Measurements from ENCODE around the gene ELOVL6.
"Not testable (repeated sequence)": the region's sequence is repeated elsewhere in the genome, so short reads cannot be mapped to it uniquely, and the experiment has no call there.

Gene ELOVL6

GRCh38 chr4:110198435-110199416, at the start of gene ELOVL6:
Gene ELOVL6 (minus strand): TSS chr4:110198615. CDS start chr4:110198335, 280 bp downstream.
- peak; percentile 80 for DNase-seq (ENCODE audit: low spot score)

GRCh38 chr4:110248100-110248499, 49.7 kb upstream of the ELOVL6 start:
- DNase-seq (ENCODE audit: low spot score), result peak; percentile 11

GRCh38 chr4:110247591-110247990, 49.2 kb upstream of the ELOVL6 start:
- no peak for DNase-seq (ENCODE audit: low spot score)

- DNase-seq (ENCODE audit: low spot score), result no peak
Observed at GRCh38 chr4:110245577-110245976, 47.2 kb upstream of the ELOVL6 start.

GRCh38 chr4:110236324-110236723, 37.9 kb upstream of the ELOVL6 start:
- no peak for DNase-seq (ENCODE audit: low spot score)

- DNase-seq (ENCODE audit: low spot score), result not testable (repeated sequence)
Observed at GRCh38 chr4:110233581-110233980, 35.2 kb upstream of the ELOVL6 start.

- no peak for DNase-seq (ENCODE audit: low spot score)
Observed at GRCh38 chr4:110231869-110232268, 33.5 kb upstream of the ELOVL6 start.

- no peak for DNase-seq (ENCODE audit: low spot score)
Observed at GRCh38 chr4:110229266-110229665, 30.9 kb upstream of the ELOVL6 start.

- DNase-seq (ENCODE audit: low spot score), result no peak
Observed at GRCh38 chr4:110224812-110225211, 26.4 kb upstream of the ELOVL6 start.

- no peak for DNase-seq (ENCODE audit: low spot score)
Observed at GRCh38 chr4:110224142-110224541, 25.7 kb upstream of the ELOVL6 start.

GRCh38 chr4:110218935-110219334, 20.5 kb upstream of the ELOVL6 start:
- not testable (repeated sequence) for DNase-seq (ENCODE audit: low spot score)

- DNase-seq (ENCODE audit: low spot score), result not testable (repeated sequence)
Observed at GRCh38 chr4:110217181-110217580, 18.8 kb upstream of the ELOVL6 start.

- no peak for DNase-seq (ENCODE audit: low spot score)
Observed at GRCh38 chr4:110216129-110216528, 17.7 kb upstream of the ELOVL6 start.

- no peak for DNase-seq (ENCODE audit: low spot score)
Observed at GRCh38 chr4:110211770-110212061, 13.3 kb upstream of the ELOVL6 start.

- peak; percentile 62 for DNase-seq (ENCODE audit: low spot score)
Observed at GRCh38 chr4:110211007-110211769, 12.8 kb upstream of the ELOVL6 start.

GRCh38 chr4:110208419-110208818, 10.0 kb upstream of the ELOVL6 start:
- DNase-seq (ENCODE audit: low spot score), result no peak

- no peak for DNase-seq (ENCODE audit: low spot score)
Observed at GRCh38 chr4:110207233-110207632, 8.8 kb upstream of the ELOVL6 start.

- no peak for DNase-seq (ENCODE audit: low spot score)
Observed at GRCh38 chr4:110202024-110202423, 3.6 kb upstream of the ELOVL6 start.

- DNase-seq (ENCODE audit: low spot score), result no peak
Observed at GRCh38 chr4:110201502-110201901, 3.1 kb upstream of the ELOVL6 start.

- no peak for DNase-seq (ENCODE audit: low spot score)
Observed at GRCh38 chr4:110200689-110201088, 2.3 kb upstream of the ELOVL6 start.

GRCh38 chr4:110198049-110198434, 373 bp downstream of the ELOVL6 start:
- no peak for DNase-seq (ENCODE audit: low spot score)

GRCh38 chr4:110197529-110198042, 829 bp downstream of the ELOVL6 start:
- DNase-seq (ENCODE audit: low spot score), result peak; percentile 70
